GM21447 (cell line): ENCODE data around the gene ZNF343.
"Not testable (repeated sequence)": the region's sequence is repeated elsewhere in the genome, so short reads cannot be mapped to it uniquely, and the experiment has no call there.

Experiments used
- ATAC-seq: cut with Tn5 transposase; IDR thresholded peaks from one replicate; pipeline ENCODE4 v1.9.1; 2021; ENCODE audit not compliant: unreplicated experiment

The ZNF343 gene

GRCh38 chr20:2521369-2522305, 12.9 kb upstream of the ZNF343 start:
- no peak for ATAC-seq

GRCh38 chr20:2520617-2521016, 11.9 kb upstream of the ZNF343 start:
- no peak for ATAC-seq

- no peak for ATAC-seq
These were observed 10.5 kb upstream of the ZNF343 start for GRCh38 chr20:2519115-2519809.

GRCh38 chr20:2518558-2518957, 9.8 kb upstream of the ZNF343 start:
- ATAC-seq, result no peak

- no peak for ATAC-seq
These were observed 9.4 kb upstream of the ZNF343 start for GRCh38 chr20:2518096-2518495.

GRCh38 chr20:2516399-2516798, 7.7 kb upstream of the ZNF343 start:
- no peak for ATAC-seq

- ATAC-seq, result no peak
These were observed 6.5 kb upstream of the ZNF343 start for GRCh38 chr20:2515203-2515602.

- ATAC-seq, result no peak
These were observed 1.1 kb upstream of the ZNF343 start for GRCh38 chr20:2509794-2510193.

- ATAC-seq, result no peak
These were observed 710 bp upstream of the ZNF343 start for GRCh38 chr20:2509468-2509781.

GRCh38 chr20:2507875-2508630, 662 bp downstream of the ZNF343 start:
- peak; percentile 8 for ATAC-seq

GRCh38 chr20:2507464-2507863, 1.3 kb downstream of the ZNF343 start:
- ATAC-seq, result no peak

- not testable (repeated sequence) for ATAC-seq
These were observed 2.3 kb downstream of the ZNF343 start for GRCh38 chr20:2506426-2506825.

- not testable (repeated sequence) for ATAC-seq
These were observed 3.9 kb downstream of the ZNF343 start for GRCh38 chr20:2504803-2505202.

- ATAC-seq, result not testable (repeated sequence)
These were observed 5.8 kb downstream of the ZNF343 start for GRCh38 chr20:2502808-2503384.

GRCh38 chr20:2485661-2486060, 23.1 kb downstream of the ZNF343 start:
- ATAC-seq, result no peak

GRCh38 chr20:2485080-2485479, 23.6 kb downstream of the ZNF343 start:
- ATAC-seq, result no peak

- no peak for ATAC-seq
These were observed 25.2 kb downstream of the ZNF343 start for GRCh38 chr20:2483504-2483903.

- ATAC-seq, result no peak
These were observed 28.3 kb downstream of the ZNF343 start for GRCh38 chr20:2480381-2480780.

GRCh38 chr20:2476742-2477615, 31.7 kb downstream of the ZNF343 start:
- ATAC-seq, result no peak
